ENCODE results near the gene LMAN2.

LMAN2 gene

DNA sequence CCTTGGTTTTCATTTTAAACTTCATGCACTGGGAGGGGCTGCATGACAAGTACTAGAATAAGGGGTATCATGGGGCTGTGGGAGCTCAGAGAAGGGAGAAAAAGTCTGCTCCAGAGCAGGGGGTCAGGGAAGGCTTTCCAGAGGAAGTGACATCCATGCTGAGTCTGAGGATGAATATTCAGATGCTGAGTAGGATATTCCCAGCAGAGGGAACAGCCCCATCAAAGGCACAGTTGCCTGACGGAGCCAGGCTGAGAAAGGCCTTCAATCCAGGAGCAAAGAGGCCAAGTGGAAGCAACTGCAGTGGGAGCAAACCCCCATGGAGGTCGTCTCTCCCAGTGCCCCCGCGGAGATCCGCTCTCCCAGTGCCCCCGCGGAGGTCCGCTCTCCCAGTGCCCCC lies 44.6 kb upstream of the LMAN2 start (continued):
- TF ChIP-seq, protein P1, sequence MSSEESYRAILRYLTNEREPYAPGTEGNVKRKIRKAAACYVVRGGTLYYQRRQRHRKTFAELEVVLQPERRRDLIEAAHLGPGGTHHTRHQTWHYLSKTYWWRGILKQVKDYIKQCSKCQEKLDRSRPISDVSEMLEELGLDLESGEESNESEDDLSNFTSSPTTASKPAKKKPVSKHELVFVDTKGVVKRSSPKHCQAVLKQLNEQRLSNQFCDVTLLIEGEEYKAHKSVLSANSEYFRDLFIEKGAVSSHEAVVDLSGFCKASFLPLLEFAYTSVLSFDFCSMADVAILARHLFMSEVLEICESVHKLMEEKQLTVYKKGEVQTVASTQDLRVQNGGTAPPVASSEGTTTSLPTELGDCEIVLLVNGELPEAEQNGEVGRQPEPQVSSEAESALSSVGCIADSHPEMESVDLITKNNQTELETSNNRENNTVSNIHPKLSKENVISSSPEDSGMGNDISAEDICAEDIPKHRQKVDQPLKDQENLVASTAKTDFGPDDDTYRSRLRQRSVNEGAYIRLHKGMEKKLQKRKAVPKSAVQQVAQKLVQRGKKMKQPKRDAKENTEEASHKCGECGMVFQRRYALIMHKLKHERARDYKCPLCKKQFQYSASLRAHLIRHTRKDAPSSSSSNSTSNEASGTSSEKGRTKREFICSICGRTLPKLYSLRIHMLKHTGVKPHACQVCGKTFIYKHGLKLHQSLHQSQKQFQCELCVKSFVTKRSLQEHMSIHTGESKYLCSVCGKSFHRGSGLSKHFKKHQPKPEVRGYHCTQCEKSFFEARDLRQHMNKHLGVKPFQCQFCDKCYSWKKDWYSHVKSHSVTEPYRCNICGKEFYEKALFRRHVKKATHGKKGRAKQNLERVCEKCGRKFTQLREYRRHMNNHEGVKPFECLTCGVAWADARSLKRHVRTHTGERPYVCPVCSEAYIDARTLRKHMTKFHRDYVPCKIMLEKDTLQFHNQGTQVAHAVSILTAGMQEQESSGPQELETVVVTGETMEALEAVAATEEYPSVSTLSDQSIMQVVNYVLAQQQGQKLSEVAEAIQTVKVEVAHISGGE (tag by site-specific recombination; conservative IDR thresholded peaks at IDR 0.05; ENCODE audit: low read depth), result no peak
- TF ChIP-seq ZIC2 (tag by site-specific recombination; IDR thresholded peaks at IDR 0.05) (0 out of 2 replicates have a peak, but pooled peaks have one; percentile 23), ZNF211 (tag by site-specific recombination; IDR thresholded peaks at IDR 0.05; ENCODE audit: low read depth) (no peak), ZNF707 (tag by site-specific recombination; IDR thresholded peaks at IDR 0.05) (no peak)
- TF ChIP-seq, protein P2, sequence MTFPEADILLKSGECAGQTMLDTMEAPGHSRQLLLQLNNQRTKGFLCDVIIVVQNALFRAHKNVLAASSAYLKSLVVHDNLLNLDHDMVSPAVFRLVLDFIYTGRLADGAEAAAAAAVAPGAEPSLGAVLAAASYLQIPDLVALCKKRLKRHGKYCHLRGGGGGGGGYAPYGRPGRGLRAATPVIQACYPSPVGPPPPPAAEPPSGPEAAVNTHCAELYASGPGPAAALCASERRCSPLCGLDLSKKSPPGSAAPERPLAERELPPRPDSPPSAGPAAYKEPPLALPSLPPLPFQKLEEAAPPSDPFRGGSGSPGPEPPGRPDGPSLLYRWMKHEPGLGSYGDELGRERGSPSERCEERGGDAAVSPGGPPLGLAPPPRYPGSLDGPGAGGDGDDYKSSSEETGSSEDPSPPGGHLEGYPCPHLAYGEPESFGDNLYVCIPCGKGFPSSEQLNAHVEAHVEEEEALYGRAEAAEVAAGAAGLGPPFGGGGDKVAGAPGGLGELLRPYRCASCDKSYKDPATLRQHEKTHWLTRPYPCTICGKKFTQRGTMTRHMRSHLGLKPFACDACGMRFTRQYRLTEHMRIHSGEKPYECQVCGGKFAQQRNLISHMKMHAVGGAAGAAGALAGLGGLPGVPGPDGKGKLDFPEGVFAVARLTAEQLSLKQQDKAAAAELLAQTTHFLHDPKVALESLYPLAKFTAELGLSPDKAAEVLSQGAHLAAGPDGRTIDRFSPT (tag by site-specific recombination; IDR thresholded peaks at IDR 0.05), result no peak

DNA sequence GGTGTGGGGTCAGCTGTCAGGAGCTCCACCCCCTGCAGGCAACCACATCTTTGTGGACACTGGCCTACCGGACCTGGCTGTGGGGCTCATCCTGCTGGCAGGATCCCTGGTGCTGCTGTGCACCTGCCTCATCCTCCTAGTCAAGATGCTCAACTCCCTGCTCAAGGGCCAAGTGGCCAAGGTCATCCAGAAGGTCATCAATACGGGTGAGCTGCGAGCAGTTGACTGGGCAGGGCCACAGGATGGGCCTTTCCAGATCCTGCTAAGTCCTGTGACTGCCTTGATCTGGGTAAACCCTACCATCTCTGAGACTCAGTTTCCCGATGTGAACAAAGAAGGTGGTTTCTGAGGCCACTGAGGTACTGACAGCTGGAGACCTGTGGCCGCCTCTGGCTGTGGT lies 42.5 kb upstream of the LMAN2 start:
- TF ChIP-seq ZNF140 (tag by site-specific recombination; IDR thresholded peaks at IDR 0.05) (no peak), ZNF530 (tag by site-specific recombination; IDR thresholded peaks at IDR 0.05; ENCODE audit: low read depth) (no peak), IKZF3 (tag by site-specific recombination; IDR thresholded peaks at IDR 0.05) (no peak), ZNF157 (tag by site-specific recombination; IDR thresholded peaks at IDR 0.05) (no peak)
- TF ChIP-seq, protein P2 (tag by site-specific recombination; IDR thresholded peaks at IDR 0.05), result no peak
- ChIA-PET POLR2A (interaction anchor here (4.4 kb wide), 1 partner anchor 9 kb away, joined by 20 read pairs; no protein-coding TSS in a partner anchor), CTCF (interaction anchor here (0.6 to 6.8 kb wide), 6 partner anchors 10 to 282 kb away, joined by 3 to 88 read pairs (median 10); no protein-coding TSS in a partner anchor)
- H3K9me3 ChIP-seq (ENCODE audit: control insufficient read depth, insufficient read depth, low read depth, low read length), result no peaks in the 10 kb centered on the region
- H3K27ac ChIP-seq (ENCODE audit: extremely low read depth, low read depth, low read length), result no peak overlapping the region
- no peaks in the 10 kb centered on the region for H3K36me3 ChIP-seq (ENCODE audit: control insufficient read depth in 2 of 2, insufficient read depth in 1 of 2, low read length in 2 of 2)
- H3K4me3 ChIP-seq (ENCODE audit: low read depth, low read length), result no peak overlapping the region
- no peaks in the 10 kb centered on the region for H3K4me1 ChIP-seq (ENCODE audit: control insufficient read depth, insufficient read depth, low read length)

DNA sequence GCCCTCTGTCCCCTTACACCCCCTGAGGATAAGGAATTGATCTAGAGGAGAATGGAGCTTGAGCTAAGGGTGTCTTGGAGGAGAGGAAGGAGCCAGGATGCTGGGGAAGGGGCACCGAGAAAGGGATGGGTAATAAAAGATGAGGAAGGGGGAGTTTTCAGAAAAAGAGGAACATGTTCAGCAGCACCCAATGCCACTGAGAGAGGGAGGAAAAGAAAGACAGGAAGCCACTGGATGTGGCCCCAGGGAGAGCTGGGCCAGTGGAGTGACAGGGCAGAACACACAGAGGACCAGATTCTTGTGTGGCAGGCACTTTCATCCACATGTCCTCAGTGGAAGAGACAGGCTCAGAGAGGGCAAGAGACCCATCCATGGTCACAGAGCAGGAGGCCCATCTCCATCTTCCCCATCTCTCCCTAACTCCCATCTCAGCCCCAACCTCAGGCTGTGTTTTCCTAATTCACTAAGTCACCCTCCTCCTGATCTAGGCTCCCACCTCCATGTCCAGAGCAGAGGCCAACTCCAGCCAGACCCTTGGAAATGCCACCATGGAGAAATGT lies 41.8 kb upstream of the LMAN2 start:
- no peaks in the 10 kb centered on the region for H3K4me1 ChIP-seq (ENCODE audit: control insufficient read depth, insufficient read depth, low read length)
- H3K4me3 ChIP-seq (ENCODE audit: low read depth, low read length), result no peak overlapping the region
- H3K27ac ChIP-seq (ENCODE audit: extremely low read depth, low read depth, low read length), result no peak overlapping the region
- H3K9me3 ChIP-seq (ENCODE audit: control insufficient read depth, insufficient read depth, low read depth, low read length), result no peaks in the 10 kb centered on the region
- ChIA-PET POLR2A (interaction anchor here (1.2 to 4.4 kb wide), 2 partner anchors 10 to 52 kb away, joined by 3 to 20 read pairs; no protein-coding TSS in a partner anchor), CTCF (interaction anchor here (0.8 to 6.8 kb wide), 5 partner anchors 10 to 281 kb away, joined by 3 to 88 read pairs (median 9); partner anchors contain the start of gene SLC34A1)
- no peaks in the 10 kb centered on the region for H3K36me3 ChIP-seq (ENCODE audit: control insufficient read depth in 2 of 2, insufficient read depth in 1 of 2, low read length in 2 of 2)
- TF ChIP-seq ZNF311 (tag by site-specific recombination; IDR thresholded peaks at IDR 0.05; ENCODE audit: borderline replicate concordance), result no peak
- TF ChIP-seq, protein P1 (tag by site-specific recombination; conservative IDR thresholded peaks at IDR 0.05; ENCODE audit: low read depth), result no peak
- TF ChIP-seq GLI4 (tag by site-specific recombination; IDR thresholded peaks at IDR 0.05), result no peak
- TF ChIP-seq ZNF837 (tag by site-specific recombination; IDR thresholded peaks at IDR 0.05), result no peak
- no peak for TF ChIP-seq ZBTB20 (tag by site-specific recombination; IDR thresholded peaks at IDR 0.05)
- TF ChIP-seq SP2 (tag by site-specific recombination; IDR thresholded peaks at IDR 0.05), result no peak
- TF ChIP-seq ZBTB21 (tag by site-specific recombination; IDR thresholded peaks at IDR 0.05), result no peak
- TF ChIP-seq, protein P3, sequence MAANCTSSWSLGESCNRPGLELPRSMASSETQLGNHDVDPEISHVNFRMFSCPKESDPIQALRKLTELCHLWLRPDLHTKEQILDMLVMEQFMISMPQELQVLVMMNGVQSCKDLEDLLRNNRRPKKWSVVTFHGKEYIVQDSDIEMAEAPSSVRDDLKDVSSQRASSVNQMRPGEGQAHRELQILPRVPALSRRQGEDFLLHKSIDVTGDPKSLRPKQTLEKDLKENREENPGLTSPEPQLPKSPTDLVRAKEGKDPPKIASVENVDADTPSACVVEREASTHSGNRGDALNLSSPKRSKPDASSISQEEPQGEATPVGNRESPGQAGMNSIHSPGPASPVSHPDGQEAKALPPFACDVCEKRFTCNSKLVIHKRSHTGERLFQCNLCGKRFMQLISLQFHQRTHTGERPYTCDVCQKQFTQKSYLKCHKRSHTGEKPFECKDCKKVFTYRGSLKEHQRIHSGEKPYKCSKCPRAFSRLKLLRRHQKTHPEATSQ (tag by site-specific recombination; IDR thresholded peaks at IDR 0.05), result no peak
- TF ChIP-seq ZEB2 (tag by site-specific recombination; IDR thresholded peaks at IDR 0.05), result no peak
- no peak for TF ChIP-seq ZNF658 (tag by site-specific recombination; IDR thresholded peaks at IDR 0.05)
